GM12892 (cell line): ENCODE results near the gene PDCD11.

Source experiments
- POLR2A ChIP-seq: IDR thresholded peaks from 2 replicates; pipeline ENCODE4 v1.6.1; 2011; ENCODE audit warnings: low read depth, low read length, control low read depth
- POLR2AphosphoS5 ChIP-seq: IDR thresholded peaks from 2 replicates; pipeline ENCODE4 v1.6.1; 2011; ENCODE audit warnings: low read depth, low read length, control low read depth
- TAF1 ChIP-seq: IDR thresholded peaks from 2 replicates; pipeline ENCODE4 v1.6.1; 2011; ENCODE audit warnings: low read depth, mild to moderate bottlenecking, control low read depth, low read length, borderline replicate concordance

- 0 out of 2 replicates have a peak, but pooled peaks have one; percentile 50 for TF ChIP-seq POLR2A
- TF ChIP-seq POLR2AphosphoS5 = no peak
- no peak for TF ChIP-seq TAF1
These were observed 56.2 kb downstream of the PDCD11 start for GRCh38 chr10:103452506-103453230.
